HG03378 (cell line): Measurements from ENCODE around the gene PTPRK.
"Not testable (repeated sequence)": the region's sequence is repeated elsewhere in the genome, so short reads cannot be mapped to it uniquely, and the experiment has no call there.

Experiments
- ATAC-seq: cut with Tn5 transposase; IDR thresholded peaks from one replicate; pipeline ENCODE4 v1.9.1; 2021; ENCODE audit warnings: mild to moderate bottlenecking, moderate library complexity; ENCODE audit not compliant: unreplicated experiment

The PTPRK gene

DNA sequence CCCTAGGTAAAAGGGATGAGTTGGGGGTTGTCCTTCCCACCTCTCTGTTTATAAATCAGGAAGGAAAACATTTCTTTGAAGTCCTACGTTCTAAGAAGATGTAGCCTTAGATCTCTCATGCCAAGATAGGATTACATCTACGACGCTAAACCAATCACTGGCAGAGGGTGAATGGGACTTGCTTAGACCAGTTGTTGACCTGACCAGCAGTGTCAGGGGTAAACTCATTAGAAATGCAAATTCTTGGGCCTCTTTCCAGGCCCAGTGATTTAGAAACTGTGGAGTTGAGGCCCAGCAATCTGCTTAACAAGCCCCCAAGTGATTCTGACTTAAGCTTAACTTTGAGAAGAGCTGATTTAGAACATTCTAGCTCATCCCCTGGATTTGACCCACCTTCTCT lies 472.4 kb downstream of the PTPRK start:
- no peak for ATAC-seq

DNA sequence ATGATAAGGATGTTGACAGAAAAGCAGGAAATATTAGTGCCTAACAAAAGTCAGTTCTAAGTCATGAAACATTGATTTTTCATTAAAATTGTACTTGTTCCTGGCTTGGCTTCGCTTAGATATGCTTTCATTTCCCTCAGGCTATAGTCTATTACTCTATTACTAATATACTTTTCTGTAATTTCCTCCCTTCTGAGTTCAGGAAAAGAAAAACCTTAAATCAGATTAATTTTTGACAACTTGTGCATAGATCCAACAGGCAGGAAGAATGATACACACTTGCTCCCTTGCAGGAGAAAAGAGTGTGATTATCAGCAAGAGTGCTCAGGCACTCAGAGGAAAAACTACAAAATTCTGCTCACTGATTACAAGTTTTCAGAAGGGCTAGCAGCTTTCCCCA lies 474.4 kb downstream of the PTPRK start:
- no peak for ATAC-seq

- no peak for ATAC-seq
These were observed 480.9 kb downstream of the PTPRK start for GRCh38 chr6:128039543-128039942.

GRCh38 chr6:128036808-128037570 lies 483.4 kb downstream of the PTPRK start:
- no peak for ATAC-seq

GRCh38 chr6:128033156-128033555 lies 487.2 kb downstream of the PTPRK start:
- no peak for ATAC-seq

- no peak for ATAC-seq
These were observed 488.4 kb downstream of the PTPRK start for GRCh38 chr6:128032042-128032441.

DNA sequence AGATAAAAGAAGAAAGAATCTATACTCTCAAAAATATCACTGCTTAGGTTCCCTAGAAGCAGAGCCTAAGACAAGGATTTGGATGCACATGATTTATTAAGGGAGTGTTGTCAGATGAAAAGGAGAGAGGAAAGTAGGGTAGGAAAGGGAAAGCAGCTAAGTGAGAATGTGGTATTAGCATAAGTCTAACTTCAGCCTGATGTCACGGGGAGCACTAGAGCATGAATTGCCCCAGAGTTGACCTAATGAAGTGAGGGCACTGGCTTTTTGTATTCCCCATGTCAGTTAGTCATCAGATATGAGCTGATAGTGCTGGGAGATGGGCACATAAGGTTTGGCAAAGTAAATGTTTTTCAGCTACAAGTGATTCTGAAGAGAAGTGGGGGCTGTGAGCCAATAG lies 490.6 kb downstream of the PTPRK start:
- ATAC-seq, result peak; percentile 86

- no peak for ATAC-seq
These were observed 492.2 kb downstream of the PTPRK start for GRCh38 chr6:128028183-128028582.

GRCh38 chr6:128025478-128025877 lies 494.9 kb downstream of the PTPRK start:
- no peak for ATAC-seq

DNA sequence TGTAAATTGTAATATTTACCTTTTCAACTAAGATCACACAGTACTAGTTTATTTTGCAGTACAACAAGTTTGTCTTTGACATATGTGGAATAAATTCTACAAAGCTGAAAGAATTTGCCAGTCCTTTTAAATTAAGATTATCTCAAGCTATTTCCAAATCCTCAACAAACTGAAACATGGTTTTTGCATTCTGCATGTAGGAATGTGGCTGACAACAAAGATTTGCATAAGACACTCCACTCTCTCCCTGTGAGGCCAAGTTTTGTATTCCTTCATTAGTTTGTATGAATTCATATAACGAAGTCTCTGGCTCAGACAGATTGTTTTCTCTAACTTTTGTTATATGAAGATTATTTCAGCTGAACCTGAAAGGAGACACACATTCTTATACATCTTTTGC lies 495.4 kb downstream of the PTPRK start:
- ATAC-seq, result no peak

DNA sequence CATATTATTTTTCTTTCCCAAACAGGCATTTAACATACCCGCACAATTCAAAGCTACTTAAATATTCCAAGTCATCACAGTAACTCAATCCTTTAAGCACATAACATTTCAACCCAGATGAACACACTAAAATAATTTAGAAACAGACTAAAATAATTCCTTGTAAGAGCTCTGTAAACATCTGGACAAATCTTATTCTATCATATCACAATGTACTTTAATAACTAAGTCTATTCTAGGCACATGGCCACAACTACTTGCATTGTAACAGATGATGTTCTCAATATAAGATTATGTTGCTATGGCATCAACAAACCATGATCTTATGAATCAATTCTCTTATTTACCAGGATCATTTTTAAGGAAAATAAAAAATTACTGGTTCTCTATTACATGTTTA lies 496.4 kb downstream of the PTPRK start:
- ATAC-seq, result no peak

DNA sequence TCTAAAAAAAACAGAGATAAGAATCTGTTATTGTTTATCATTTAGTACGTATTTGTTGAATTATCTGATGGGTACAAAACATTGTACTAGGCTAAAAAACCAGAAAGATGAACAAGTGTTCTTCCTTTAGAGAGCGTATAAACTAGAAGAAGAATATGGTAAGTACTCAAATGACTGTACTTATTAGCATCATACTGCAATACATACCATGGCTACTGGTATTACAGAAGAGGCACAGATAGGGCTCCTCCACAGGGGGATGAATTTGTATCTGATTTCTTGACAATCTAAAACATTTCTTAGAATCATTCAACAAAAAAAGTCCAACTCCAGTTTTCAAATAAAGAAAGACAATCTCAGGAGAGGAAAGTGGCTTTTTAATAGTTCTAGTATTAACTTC lies 501.6 kb downstream of the PTPRK start:
- no peak for ATAC-seq

DNA sequence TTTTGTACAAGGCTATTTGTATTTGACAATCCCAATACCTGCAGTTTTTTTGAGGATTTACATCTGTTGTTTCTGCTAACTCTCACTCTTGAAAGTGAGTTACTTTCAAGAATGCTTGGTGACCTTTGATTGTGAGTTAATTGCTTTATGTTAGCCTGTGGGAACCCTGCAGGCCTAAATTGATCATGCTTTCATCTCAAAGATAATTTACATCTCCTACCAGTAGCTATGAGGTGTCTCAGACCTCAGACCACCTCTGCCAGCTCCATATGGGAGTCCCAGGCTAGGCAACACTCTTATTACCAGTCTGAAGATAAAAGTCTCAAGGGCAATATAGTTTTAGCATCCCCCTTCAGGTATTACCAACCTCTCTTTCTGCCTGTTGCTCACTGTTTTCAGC lies 503.1 kb downstream of the PTPRK start:
- ATAC-seq, result no peak

- no peak for ATAC-seq
These were observed 512.7 kb downstream of the PTPRK start for GRCh38 chr6:128007658-128008057.

DNA sequence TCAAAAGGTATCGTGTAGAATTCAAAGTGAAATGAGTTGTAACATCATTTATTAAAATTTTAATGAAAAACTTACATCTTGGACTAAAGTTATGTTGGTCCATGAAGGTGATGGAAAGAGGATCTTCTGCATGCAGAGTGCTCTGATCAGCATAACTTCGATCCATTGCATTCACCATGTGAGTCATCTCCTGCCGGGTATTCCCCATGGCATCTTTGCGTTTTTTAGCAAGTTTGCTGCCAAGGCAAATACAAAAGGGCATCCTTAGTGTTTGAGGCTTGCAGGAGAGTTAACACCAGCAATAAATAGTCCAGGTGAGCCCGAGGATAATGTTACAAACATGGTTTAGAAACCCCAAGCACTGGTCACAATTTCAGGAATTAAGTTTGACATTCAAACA lies 515.4 kb downstream of the PTPRK start:
- ATAC-seq, result no peak

DNA sequence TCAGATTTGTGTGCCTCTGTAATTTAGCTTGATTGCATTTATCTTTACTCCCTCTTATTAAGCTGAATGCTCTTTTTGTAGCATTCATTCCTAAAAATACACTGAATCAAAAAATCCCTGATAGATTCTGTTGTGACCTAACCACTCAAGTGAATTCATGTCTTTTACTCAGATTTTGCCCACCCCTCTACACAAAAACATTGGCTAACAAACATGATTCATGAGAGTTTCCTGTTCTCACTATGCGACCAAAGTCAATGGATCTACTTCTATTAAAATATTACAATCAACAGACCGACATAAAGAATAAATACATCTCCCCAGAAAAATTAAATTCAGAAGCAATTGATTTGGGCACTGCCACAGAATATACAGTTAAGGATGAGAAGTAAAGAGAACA lies 520.0 kb downstream of the PTPRK start:
- no peak for ATAC-seq

DNA sequence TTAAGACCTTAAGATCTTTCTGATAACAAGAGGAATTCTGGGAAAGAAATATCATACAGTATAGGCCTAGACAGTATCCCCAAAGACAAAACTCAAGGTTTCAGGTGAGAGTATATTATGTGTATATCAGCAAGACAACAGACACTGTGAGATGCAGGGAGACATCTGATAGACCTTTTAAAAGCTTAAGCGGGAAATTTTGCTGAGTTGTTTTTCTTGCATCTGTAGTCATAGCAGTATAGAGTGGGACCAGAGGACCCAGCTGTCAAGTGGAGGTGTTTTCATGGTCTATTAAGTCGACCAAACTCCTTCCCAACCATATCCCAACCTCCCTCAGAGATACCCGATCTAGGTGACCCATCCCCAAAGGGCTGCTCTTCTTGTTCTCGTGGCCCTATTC lies 521.4 kb downstream of the PTPRK start:
- no peak for ATAC-seq

- no peak for ATAC-seq
These were observed 522.8 kb downstream of the PTPRK start for GRCh38 chr6:127997496-127998164.

DNA sequence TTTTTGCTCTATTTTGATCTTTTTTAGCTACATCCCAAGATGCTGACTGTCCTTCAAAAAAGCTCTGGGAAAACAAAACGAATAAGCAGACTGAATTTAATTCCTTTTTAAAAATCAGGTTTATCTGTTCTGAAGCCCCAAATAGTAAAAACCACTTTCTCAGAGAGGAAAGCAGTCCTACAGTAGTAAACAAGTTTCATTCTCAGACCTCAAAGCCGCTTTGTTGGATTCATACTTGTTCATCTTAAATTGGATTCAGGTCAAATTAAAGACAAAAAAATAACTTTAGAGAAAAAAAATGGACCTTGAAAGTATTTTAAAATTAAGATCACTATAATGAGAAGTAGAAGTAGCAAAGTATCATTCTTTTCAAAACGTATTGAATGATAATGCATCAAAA lies 523.5 kb downstream of the PTPRK start:
- ATAC-seq, result no peak

DNA sequence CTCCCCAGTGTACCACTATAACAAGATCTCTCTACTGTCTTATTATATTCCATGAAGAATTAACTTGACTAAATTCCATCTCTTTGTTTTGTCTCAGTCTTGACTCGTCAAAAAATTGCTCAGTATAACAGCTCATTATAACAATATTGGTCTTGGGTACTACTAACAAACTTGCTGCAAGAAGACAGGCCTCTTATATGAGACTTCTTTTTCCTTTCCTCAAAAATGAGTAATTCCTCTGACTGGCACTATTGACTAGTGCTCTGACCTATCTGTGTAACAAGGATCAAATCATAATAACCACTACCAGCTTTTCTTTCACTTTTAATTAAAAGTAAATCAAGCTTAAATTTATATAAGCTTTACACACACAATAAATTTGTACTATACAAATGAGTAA lies 528.3 kb downstream of the PTPRK start:
- ATAC-seq, result no peak

- no peak for ATAC-seq
These were observed 530.3 kb downstream of the PTPRK start for GRCh38 chr6:127990074-127990473.

- no peak for ATAC-seq
These were observed 539.4 kb downstream of the PTPRK start for GRCh38 chr6:127980996-127981395.

DNA sequence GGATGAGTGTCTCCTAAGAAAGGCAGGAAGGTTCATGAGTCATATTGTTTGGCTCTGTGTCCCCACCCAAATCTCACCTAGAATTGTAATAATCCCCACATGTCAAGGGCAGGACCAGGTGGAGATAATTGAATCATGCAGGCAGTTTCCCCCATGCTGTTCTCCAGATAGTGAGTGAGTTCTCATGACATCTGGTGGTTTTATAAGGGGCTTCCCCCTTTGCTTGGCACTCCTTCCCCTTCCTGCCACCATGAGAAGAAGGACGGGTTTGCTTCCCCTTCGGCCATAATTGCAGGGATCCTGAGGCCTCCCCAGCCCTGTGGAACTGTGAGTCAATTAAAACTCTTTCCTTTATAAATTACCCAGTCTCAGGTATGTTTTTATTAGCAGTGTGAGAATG lies 542.2 kb downstream of the PTPRK start:
- ATAC-seq, result not testable (repeated sequence)
